Testis (tissue), 3 donors: ENCODE results near the gene PFDN5. TPM values are rescaled to one million over a fixed set of nuclear protein-coding genes. Genes with fewer than 3 reads are reported as not detected.

Source experiments
- DNase-seq: peaks from one replicate; pipeline ENCODE4 v3.0.0-alpha.2; 2019
- H3K27ac ChIP-seq, 2 donors: fragments of 200-600 bp; sonication (generic); one replicate each; pipeline ENCODE4 v1.5.1; 2019
- H3K27me3 ChIP-seq: fragments of 200-600 bp; sonication (generic); one replicate; pipeline ENCODE4 v1.5.1; 2019
- H3K36me3 ChIP-seq: fragments of 200-600 bp; sonication (generic); one replicate; pipeline ENCODE4 v1.5.1; 2017; ENCODE audit warnings: low read depth; ENCODE audit errors: missing control alignments
- H3K4me1 ChIP-seq: fragments of 200-600 bp; sonication (generic); one replicate; pipeline ENCODE4 v1.5.1; 2019
- H3K4me3 ChIP-seq, 2 donors: fragments of 200-600 bp; sonication (generic); one replicate each; pipeline ENCODE4 v1.5.1; 2017 to 2019
- H3K9me3 ChIP-seq: fragments of 200-600 bp; sonication (generic); one replicate; pipeline ENCODE4 v1.5.1; 2017
- POLR2A ChIP-seq: fragments of 450-650 bp; IDR thresholded peaks from one replicate; pipeline ENCODE4 v1.6.1; 2017; ENCODE audit warnings: antibody characterized with exemption, mild to moderate bottlenecking, moderate library complexity
- WGBS, 2 donors: methylation state at CpG; one replicate each; pipeline ENCODE4 v1.1.5; 2018; 5-methylcytosine and 5-hydroxymethylcytosine counted together
- intact Hi-C: fragments of 100-400 bp; cut with DNase I; formaldehyde crosslinking; loops from one replicate; pipeline ENCODE4 v1.15.1; 2023; ENCODE audit warnings: low total_unique reads
- polyA plus RNA-seq: library from polyadenylated mRNA; stranded (reverse); fragments of 350-450 nt; fragmentation: Illumina TruSeq; extraction: RNeasy Lipid Tissue Mini Kit (QIAGEN cat#74804); gene quantifications from one replicate; pipeline ENCODE4 v1.2.3, GENCODE V29; 2014; ENCODE audit warnings: low read depth, low replicate concordance; ENCODE audit not compliant: insufficient read depth
- total RNA-seq, 2 donors: library from RNA; depleted of rRNA; stranded (reverse); fragments of >200 nt; gene quantifications; one replicate each; pipeline ENCODE4 v1.2.3, GENCODE V29; 2016
- TF ChIP-seq, protein P1 (sequence below), 3 experiments: fragments of 450-650 bp in 2 of 3; fragments of 200-600 bp in 1 of 3; sonication (generic) in 1 of 3; IDR thresholded peaks; one replicate each; pipeline ENCODE4 v1.5.1; 2016 to 2019; ENCODE audit warnings: antibody characterized with exemption in 3 of 3, mild to moderate bottlenecking in 2 of 3, moderate library complexity in 1 of 3

Gene PFDN5
- total and polyA plus RNA-seq, 3 donors from 2014 or later: 430 to 797 (median 494) TPM

DNA sequence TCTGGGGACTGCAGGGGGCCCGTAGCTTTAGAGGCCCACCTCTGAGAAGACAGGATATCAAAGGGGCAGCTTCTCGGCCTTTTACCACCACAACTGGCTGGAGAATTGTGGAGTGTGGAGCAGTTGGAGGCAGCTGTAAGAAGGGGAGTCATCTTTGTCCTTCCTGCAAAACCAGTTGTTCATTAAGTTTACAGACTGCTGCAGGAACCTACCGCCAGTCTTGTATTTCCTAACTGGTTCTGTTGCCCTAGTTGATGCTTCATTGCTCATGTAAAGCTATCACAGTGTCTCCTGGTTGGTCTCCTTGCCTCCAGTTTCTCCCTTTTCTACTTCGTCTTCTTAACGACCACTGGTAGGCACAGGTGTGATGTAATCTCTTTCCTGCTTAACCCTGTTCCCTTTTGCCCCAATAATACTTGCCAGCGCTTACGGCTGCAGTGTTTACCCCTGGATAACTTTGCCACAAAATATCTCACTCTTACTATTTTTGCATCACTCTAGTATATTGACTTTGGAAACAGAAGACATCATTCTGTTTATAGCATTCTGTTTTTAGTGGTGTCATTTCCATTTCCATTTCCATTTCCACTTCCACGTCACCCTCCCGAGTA is 15.3 kb upstream of the PFDN5 start:
- intact Hi-C loops: loop anchor here (10.0 kb wide), 1 partner anchor 65 kb away; no protein-coding TSS in a partner anchor
- TF ChIP-seq, protein P1, sequence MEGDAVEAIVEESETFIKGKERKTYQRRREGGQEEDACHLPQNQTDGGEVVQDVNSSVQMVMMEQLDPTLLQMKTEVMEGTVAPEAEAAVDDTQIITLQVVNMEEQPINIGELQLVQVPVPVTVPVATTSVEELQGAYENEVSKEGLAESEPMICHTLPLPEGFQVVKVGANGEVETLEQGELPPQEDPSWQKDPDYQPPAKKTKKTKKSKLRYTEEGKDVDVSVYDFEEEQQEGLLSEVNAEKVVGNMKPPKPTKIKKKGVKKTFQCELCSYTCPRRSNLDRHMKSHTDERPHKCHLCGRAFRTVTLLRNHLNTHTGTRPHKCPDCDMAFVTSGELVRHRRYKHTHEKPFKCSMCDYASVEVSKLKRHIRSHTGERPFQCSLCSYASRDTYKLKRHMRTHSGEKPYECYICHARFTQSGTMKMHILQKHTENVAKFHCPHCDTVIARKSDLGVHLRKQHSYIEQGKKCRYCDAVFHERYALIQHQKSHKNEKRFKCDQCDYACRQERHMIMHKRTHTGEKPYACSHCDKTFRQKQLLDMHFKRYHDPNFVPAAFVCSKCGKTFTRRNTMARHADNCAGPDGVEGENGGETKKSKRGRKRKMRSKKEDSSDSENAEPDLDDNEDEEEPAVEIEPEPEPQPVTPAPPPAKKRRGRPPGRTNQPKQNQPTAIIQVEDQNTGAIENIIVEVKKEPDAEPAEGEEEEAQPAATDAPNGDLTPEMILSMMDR (IDR thresholded peaks at IDR 0.05): no peak
- TF ChIP-seq POLR2A: no peak
- H3K27ac ChIP-seq: no peak overlapping the region
- no peaks in the 10 kb centered on the region for H3K36me3 ChIP-seq
- DNase-seq: no peak
- H3K9me3 ChIP-seq: no peaks in the 10 kb centered on the region
- H3K4me1 ChIP-seq: no peaks in the 10 kb centered on the region
- no peak overlapping the region for H3K4me3 ChIP-seq
- H3K27me3 ChIP-seq: no peaks in the 10 kb centered on the region
- WGBS, 2 donors: 92 to 95% methylated on average over 9 of the region's 9 CpGs

DNA sequence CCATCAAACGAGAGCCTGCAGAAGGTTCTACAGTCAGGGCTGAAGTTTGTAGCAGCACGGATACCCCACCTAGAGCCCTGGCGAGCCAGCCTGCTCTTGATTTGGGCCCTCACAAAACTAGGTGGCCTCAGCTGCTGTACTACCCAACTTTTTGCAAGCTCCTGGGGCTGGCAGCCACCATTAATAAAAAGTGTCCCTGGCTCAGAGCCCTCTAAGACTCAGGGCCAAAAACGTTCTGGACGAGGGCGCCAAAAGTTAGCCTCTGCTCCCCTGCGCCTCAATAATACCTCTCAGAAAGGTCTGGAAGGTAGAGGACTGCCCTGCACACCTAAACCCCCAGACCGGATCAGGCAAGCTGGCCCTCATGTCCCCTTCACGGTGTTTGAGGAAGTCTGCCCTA is 8.9 kb upstream of the PFDN5 start:
- intact Hi-C loops: no loop called here
- 81 to 93% methylated on average over 3 to 9 of the region's 9 CpGs for WGBS, 2 donors
- Histone ChIP-seq H3K4me1 (no peaks in the 10 kb centered on the region), H3K9me3 (no peaks in the 10 kb centered on the region), H3K27me3 (no peaks in the 10 kb centered on the region), H3K36me3 (no peaks in the 10 kb centered on the region), H3K27ac (no peak overlapping the region), H3K4me3 (no peak overlapping the region)
- DNase-seq: no peak
- TF ChIP-seq, protein P1 (IDR thresholded peaks at IDR 0.05): no peak
- no peak for TF ChIP-seq POLR2A

DNA sequence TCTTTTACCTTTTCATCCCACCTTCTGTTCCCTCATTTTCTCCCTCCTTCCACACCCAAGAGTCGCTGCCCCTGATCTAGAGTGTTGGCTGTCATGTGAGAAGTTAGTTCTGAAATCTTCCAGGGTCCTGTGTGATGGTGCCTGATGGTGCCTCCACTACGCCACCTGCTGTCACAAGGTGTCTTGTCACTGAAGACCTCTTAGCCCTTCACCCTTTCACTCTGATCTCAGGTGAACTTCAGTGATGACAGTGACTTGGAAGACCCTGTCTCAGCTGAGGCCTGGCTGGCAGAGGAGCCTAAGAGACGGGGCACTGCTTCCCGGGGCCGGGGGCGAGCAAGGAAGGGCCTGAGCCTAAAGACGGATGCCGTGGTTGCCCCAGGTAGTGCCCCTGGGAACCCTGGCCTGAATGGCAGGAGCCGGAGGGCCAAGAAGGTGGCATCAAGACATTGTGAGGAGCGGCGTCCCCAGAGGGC is 7.6 kb upstream of the PFDN5 start:
- Histone ChIP-seq H3K27ac (no peak overlapping the region), H3K4me1 (no peaks in the 10 kb centered on the region), H3K27me3 (no peaks in the 10 kb centered on the region), H3K36me3 (no peaks in the 10 kb centered on the region), H3K4me3 (no peak overlapping the region), H3K9me3 (no peaks in the 10 kb centered on the region)
- 82 to 84% methylated on average over 4 to 11 of the region's 11 CpGs for WGBS, 2 donors
- peak; percentile 78 for DNase-seq
- TF ChIP-seq POLR2A: no peak
- TF ChIP-seq, protein P1 (IDR thresholded peaks at IDR 0.05): peak; percentile 48 to 65 (median 57)
- intact Hi-C loops: no loop called here

DNA sequence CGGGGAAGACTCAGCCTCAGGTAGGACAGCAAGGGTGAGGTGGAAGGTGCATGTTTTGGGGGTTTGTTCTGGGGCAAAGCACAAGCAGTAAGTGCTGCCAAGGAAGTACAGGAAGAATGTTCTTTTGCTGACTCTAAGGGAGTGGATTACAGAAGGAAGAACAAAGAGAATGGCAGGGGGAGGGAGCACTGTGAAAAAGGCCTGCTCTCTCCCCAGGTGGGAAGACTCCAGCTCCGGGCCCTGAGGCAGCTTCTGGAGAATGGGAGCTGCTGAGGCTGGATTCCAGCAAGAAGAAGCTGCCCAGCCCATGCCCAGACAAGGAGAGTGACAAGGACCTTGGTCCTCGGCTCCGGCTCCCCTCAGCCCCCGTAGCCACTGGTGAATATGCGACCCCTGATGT is 7.0 kb upstream of the PFDN5 start:
- DNase-seq: no peak
- TF ChIP-seq POLR2A: no peak
- TF ChIP-seq, protein P1 (IDR thresholded peaks at IDR 0.05): no peak
- intact Hi-C loops: no loop called here
- H3K4me1 ChIP-seq: no peaks in the 10 kb centered on the region
- H3K4me3 ChIP-seq: no peak overlapping the region
- H3K27ac ChIP-seq: no peak overlapping the region
- H3K9me3 ChIP-seq: no peaks in the 10 kb centered on the region
- no peaks in the 10 kb centered on the region for H3K27me3 ChIP-seq
- H3K36me3 ChIP-seq: no peaks in the 10 kb centered on the region
- WGBS, 2 donors: 86 to 94% methylated on average over 6 of the region's 6 CpGs

DNA sequence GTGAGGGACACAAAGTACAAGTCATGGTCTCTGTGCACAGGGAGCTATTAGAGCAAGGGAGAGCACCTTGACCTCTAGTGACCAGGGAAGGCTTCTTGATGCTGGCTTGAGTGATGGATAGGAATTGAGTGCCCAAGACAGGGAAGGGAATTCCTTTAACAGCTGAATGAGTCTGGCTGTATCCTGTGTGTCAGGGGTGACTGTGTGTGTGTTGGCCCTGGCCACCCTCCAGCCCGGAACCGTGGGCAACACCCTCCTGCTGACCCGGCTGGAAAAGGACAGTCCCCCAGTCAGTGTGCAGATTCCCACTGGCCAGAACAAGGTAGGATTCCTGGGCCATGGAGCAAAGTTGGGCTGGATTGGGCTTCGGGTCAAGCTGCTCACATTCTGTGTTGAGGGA is 5.5 kb upstream of the PFDN5 start:
- 78 to 100% methylated on average over 1 to 4 of the region's 4 CpGs for WGBS, 2 donors
- no peaks in the 10 kb centered on the region for H3K4me1 ChIP-seq
- no peak overlapping the region for H3K4me3 ChIP-seq
- H3K27me3 ChIP-seq: no peaks in the 10 kb centered on the region
- TF ChIP-seq, protein P1 (IDR thresholded peaks at IDR 0.05): no peak
- no peak for TF ChIP-seq POLR2A
- intact Hi-C loops: no loop called here
- H3K36me3 ChIP-seq: no peaks in the 10 kb centered on the region
- H3K9me3 ChIP-seq: no peaks in the 10 kb centered on the region
- DNase-seq: no peak
- H3K27ac ChIP-seq: no peak overlapping the region
